K562 (cell line): ENCODE measurements around the gene SPRYD7.

Experiments used
- SETDB1 ChIP-seq: IDR thresholded peaks from one replicate; pipeline ENCODE4 v1.6.1; 2012; ENCODE audit warnings: low read length, control low read depth, inconsistent platforms
- SP2 ChIP-seq: IDR thresholded peaks from 2 replicates; pipeline ENCODE4 v1.6.1; 2011; ENCODE audit warnings: mild to moderate bottlenecking, low read depth, low read length, moderate library complexity; ENCODE audit not compliant: poor library complexity, severe bottlenecking; ENCODE audit errors: extremely low read depth
- TAF1 ChIP-seq: IDR thresholded peaks from 2 replicates; pipeline ENCODE4 v1.6.1; 2011; ENCODE audit warnings: mild to moderate bottlenecking, low read length, moderate library complexity; ENCODE audit not compliant: insufficient read depth, control insufficient read depth, severe bottlenecking; ENCODE audit errors: extremely low read depth
- TF ChIP-seq, protein P1 (sequence below), 3 experiments: IDR thresholded peaks in 2 of 3; conservative IDR thresholded peaks in 1 of 3; 2 replicates each; pipeline ENCODE4 v1.5.1; 2011 to 2012; ENCODE audit warnings: low read length in 3 of 3, mild to moderate bottlenecking in 3 of 3, control low read depth in 2 of 3, improper control_type of control experiment in 1 of 3, inconsistent platforms in 1 of 3, low read depth in 1 of 3, mixed read lengths in 1 of 3, moderate library complexity in 1 of 3; ENCODE audit not compliant: insufficient read depth in 2 of 3

DNA sequence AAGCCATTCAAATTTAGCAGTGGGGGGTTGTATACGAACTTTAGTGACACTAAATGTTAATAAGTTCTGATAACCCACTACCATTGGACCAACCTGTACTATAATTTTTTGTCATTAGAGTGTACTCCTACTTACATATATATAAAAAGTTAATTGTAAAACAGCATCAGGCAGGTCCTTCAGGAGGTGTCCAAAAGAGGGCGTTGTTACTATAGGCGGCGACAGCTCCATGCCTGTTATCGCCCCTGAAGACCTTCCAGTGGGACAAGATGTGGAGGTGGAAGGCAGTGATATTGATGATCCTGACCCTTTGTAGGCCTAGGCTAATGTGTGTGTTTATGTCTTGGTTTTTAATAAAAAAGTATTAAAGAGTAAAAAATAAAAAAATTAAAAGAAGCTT is 27.5 kb downstream of the SPRYD7 start:
- TF ChIP-seq SP2 (no peak), SETDB1 (no peak), TAF1 (no peak)
- TF ChIP-seq, protein P1, sequence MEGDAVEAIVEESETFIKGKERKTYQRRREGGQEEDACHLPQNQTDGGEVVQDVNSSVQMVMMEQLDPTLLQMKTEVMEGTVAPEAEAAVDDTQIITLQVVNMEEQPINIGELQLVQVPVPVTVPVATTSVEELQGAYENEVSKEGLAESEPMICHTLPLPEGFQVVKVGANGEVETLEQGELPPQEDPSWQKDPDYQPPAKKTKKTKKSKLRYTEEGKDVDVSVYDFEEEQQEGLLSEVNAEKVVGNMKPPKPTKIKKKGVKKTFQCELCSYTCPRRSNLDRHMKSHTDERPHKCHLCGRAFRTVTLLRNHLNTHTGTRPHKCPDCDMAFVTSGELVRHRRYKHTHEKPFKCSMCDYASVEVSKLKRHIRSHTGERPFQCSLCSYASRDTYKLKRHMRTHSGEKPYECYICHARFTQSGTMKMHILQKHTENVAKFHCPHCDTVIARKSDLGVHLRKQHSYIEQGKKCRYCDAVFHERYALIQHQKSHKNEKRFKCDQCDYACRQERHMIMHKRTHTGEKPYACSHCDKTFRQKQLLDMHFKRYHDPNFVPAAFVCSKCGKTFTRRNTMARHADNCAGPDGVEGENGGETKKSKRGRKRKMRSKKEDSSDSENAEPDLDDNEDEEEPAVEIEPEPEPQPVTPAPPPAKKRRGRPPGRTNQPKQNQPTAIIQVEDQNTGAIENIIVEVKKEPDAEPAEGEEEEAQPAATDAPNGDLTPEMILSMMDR (IDR thresholded peaks at IDR 0.05 in 2 of 3, conservative IDR thresholded peaks at IDR 0.05 in 1 of 3; ENCODE audit: insufficient read depth in 2 of 3, low read depth in 1 of 3, low read length in 3 of 3) = no peak
